Measurements from ENCODE around the gene UNC5C. TPM values are rescaled to one million over a fixed set of nuclear protein-coding genes. Genes with fewer than 3 reads are reported as not detected.

The UNC5C gene
- total and polyA plus RNA-seq, 2 experiments from 2014 or later: 3.5 to 16.0 TPM

DNA sequence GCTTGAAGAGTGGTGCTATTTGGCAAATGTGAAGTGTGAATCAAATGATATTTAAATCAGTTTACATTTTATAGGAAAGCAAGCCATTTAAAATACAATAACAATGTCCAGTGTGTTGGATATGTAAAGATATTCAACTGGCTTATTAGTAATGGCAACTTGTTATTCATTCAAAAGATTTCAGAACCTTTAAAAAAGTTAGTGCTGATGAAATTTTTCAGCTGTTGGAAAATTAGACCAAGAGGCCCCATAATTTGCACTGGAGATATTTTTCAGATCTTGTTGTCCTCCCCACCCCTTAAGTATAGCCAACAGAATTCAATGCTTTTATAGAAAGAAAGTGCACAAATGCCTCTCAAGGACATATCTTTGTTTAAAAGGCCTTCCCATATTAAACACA, 54.6 kb downstream of the UNC5C start:
- H2AFZ ChIP-seq: no peak overlapping the region
- H3K27me3 ChIP-seq: no peaks in the 10 kb centered on the region
- TF ChIP-seq, protein P1, sequence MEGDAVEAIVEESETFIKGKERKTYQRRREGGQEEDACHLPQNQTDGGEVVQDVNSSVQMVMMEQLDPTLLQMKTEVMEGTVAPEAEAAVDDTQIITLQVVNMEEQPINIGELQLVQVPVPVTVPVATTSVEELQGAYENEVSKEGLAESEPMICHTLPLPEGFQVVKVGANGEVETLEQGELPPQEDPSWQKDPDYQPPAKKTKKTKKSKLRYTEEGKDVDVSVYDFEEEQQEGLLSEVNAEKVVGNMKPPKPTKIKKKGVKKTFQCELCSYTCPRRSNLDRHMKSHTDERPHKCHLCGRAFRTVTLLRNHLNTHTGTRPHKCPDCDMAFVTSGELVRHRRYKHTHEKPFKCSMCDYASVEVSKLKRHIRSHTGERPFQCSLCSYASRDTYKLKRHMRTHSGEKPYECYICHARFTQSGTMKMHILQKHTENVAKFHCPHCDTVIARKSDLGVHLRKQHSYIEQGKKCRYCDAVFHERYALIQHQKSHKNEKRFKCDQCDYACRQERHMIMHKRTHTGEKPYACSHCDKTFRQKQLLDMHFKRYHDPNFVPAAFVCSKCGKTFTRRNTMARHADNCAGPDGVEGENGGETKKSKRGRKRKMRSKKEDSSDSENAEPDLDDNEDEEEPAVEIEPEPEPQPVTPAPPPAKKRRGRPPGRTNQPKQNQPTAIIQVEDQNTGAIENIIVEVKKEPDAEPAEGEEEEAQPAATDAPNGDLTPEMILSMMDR (IDR thresholded peaks at IDR 0.05; ENCODE audit: poor library complexity): no peak
- no peak for TF ChIP-seq EZH2 (IDR thresholded peaks at IDR 0.05; ENCODE audit: borderline replicate concordance)
- TF ChIP-seq EZH2phosphoT487 (IDR thresholded peaks at IDR 0.05; ENCODE audit: low read depth, severe bottlenecking, unreplicated experiment): no peak
- H4K20me1 ChIP-seq (ENCODE audit: insufficient read depth, poor library complexity, severe bottlenecking): no peaks in the 10 kb centered on the region
- no peak overlapping the region for H3K27ac ChIP-seq
- H3K9me3 ChIP-seq (ENCODE audit: low read depth): no peaks in the 10 kb centered on the region
- no peaks in the 10 kb centered on the region for H3K36me3 ChIP-seq (replicated peaks; ENCODE audit: insufficient read depth, low read depth)
- H3K9me2 ChIP-seq (replicated peaks; ENCODE audit: insufficient read depth): no peaks in the 10 kb centered on the region
- no peak for DNase-seq (ENCODE audit: low spot score)
- H3K4me1 ChIP-seq (ENCODE audit: insufficient read depth): no peaks in the 10 kb centered on the region
- no peaks in the 10 kb centered on the region for H3K79me2 ChIP-seq
- no peak overlapping the region for H3K4me3 ChIP-seq
- no peak overlapping the region for H3K4me2 ChIP-seq

DNA sequence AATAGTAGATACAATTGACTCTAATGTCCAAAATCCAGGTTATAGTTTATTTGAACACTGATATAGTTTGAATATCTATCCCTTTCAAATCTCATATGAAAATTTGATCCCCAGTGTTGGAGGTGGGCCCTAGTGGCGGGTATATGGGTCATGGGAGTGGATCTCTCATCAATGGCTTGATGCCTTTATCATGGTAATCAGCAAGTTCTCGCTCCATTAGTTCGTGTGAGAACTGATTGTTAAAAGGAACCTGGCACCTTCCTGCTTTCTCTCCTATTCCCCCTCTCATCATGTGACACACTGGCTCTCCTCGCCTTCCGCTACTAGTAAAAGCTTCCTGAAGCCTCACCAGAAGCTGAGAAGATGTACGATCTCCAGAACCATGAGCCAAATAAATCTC, 70.1 kb downstream of the UNC5C start:
- Histone ChIP-seq H3K79me2 (no peaks in the 10 kb centered on the region), H2AFZ (no peak overlapping the region), H3K36me3 (replicated peaks; ENCODE audit: insufficient read depth, low read depth) (no peaks in the 10 kb centered on the region), H3K27ac (no peak overlapping the region), H3K9me2 (replicated peaks; ENCODE audit: insufficient read depth) (no peaks in the 10 kb centered on the region), H3K4me2 (no peak overlapping the region), H3K27me3 (no peaks in the 10 kb centered on the region), H3K4me3 (no peak overlapping the region), H4K20me1 (ENCODE audit: insufficient read depth, poor library complexity, severe bottlenecking) (no peaks in the 10 kb centered on the region), H3K9me3 (ENCODE audit: low read depth) (no peaks in the 10 kb centered on the region), H3K4me1 (ENCODE audit: insufficient read depth) (no peaks in the 10 kb centered on the region)
- DNase-seq (ENCODE audit: low spot score): no peak
- 95% methylated on average over 6 of the region's 6 CpGs for WGBS (ENCODE audit: low lambda C conversion rate, missing lambda C conversion rate)
- TF ChIP-seq EZH2 (IDR thresholded peaks at IDR 0.05; ENCODE audit: borderline replicate concordance): no peak

DNA sequence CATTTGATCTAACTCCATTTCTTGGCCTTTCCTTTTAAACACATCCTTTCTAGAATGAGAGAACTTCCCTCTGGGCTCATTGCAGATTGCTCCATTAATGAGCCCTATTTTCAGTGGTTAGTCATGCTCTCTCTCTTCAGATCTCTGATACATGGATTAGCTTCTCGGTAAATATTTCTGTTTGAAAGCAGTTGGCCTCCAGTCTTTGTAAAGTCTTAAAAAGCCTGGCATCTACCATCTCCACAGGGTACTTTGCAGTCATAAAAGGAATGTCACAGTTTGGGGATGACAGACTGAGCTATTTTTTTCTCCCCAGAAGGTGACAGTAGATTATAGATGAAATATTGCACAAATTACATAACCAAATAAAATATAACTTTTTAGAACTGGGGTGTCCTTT, 72.7 kb downstream of the UNC5C start:
- Histone ChIP-seq H4K20me1 (ENCODE audit: insufficient read depth, poor library complexity, severe bottlenecking) (no peaks in the 10 kb centered on the region), H3K9me2 (replicated peaks; ENCODE audit: insufficient read depth) (no peaks in the 10 kb centered on the region), H3K4me2 (no peak overlapping the region), H3K79me2 (no peaks in the 10 kb centered on the region), H2AFZ (no peak overlapping the region), H3K36me3 (replicated peaks; ENCODE audit: insufficient read depth, low read depth) (no peaks in the 10 kb centered on the region), H3K4me3 (no peak overlapping the region), H3K9me3 (ENCODE audit: low read depth) (no peaks in the 10 kb centered on the region), H3K4me1 (ENCODE audit: insufficient read depth) (no peaks in the 10 kb centered on the region), H3K27me3 (no peaks in the 10 kb centered on the region), H3K27ac (no peak overlapping the region)
- TF ChIP-seq EZH2 (IDR thresholded peaks at IDR 0.05; ENCODE audit: borderline replicate concordance) (no peak), EZH2phosphoT487 (IDR thresholded peaks at IDR 0.05; ENCODE audit: low read depth, severe bottlenecking, unreplicated experiment) (no peak)
- TF ChIP-seq, protein P1 (IDR thresholded peaks at IDR 0.05; ENCODE audit: poor library complexity): no peak
- WGBS (ENCODE audit: low lambda C conversion rate, missing lambda C conversion rate): 28% methylated on average over 1 of the region's 1 CpG
- DNase-seq (ENCODE audit: low spot score): no peak

- no peaks in the 10 kb centered on the region for H3K4me1 ChIP-seq (ENCODE audit: insufficient read depth)
- no peaks in the 10 kb centered on the region for H3K36me3 ChIP-seq (replicated peaks; ENCODE audit: insufficient read depth, low read depth)
- H2AFZ ChIP-seq: no peak overlapping the region
- no peak for DNase-seq (ENCODE audit: low spot score)
- no peak overlapping the region for H3K27ac ChIP-seq
- H3K79me2 ChIP-seq: no peaks in the 10 kb centered on the region
- H3K4me3 ChIP-seq: no peak overlapping the region
- TF ChIP-seq, protein P1 (IDR thresholded peaks at IDR 0.05; ENCODE audit: poor library complexity): no peak
- TF ChIP-seq EZH2phosphoT487 (IDR thresholded peaks at IDR 0.05; ENCODE audit: low read depth, severe bottlenecking, unreplicated experiment): no peak
- TF ChIP-seq EZH2 (IDR thresholded peaks at IDR 0.05; ENCODE audit: borderline replicate concordance): no peak
- 66% methylated on average over 3 of the region's 3 CpGs for WGBS (ENCODE audit: low lambda C conversion rate, missing lambda C conversion rate)
- H4K20me1 ChIP-seq (ENCODE audit: insufficient read depth, poor library complexity, severe bottlenecking): no peaks in the 10 kb centered on the region
- H3K4me2 ChIP-seq: no peak overlapping the region
- no peaks in the 10 kb centered on the region for H3K9me2 ChIP-seq (replicated peaks; ENCODE audit: insufficient read depth)
- H3K9me3 ChIP-seq (ENCODE audit: low read depth): no peaks in the 10 kb centered on the region
- H3K27me3 ChIP-seq: no peaks in the 10 kb centered on the region
Observed at GRCh38 chr4:95472534-95472933, 76.2 kb downstream of the UNC5C start.

All from hepatocyte (in vitro differentiated cells).